Muscle of leg (tissue), 11 donors: Measurements from ENCODE around the gene KCNMA1. TPM values are rescaled to one million over a fixed set of nuclear protein-coding genes. Genes with fewer than 3 reads are reported as not detected.

Experiments
- DNase-seq: peaks from one replicate; pipeline ENCODE4 v3.0.0; 2013
- H3K27ac ChIP-seq: one replicate; pipeline ENCODE4 v1.5.1; 2013; ENCODE audit warnings: mild to moderate bottlenecking, low read length, control low read depth
- H3K27me3 ChIP-seq: one replicate; pipeline ENCODE4 v1.6.1; 2013; ENCODE audit warnings: low read length; ENCODE audit not compliant: control insufficient read depth, insufficient read depth
- H3K36me3 ChIP-seq: one replicate; pipeline ENCODE4 v1.6.1; 2013; ENCODE audit warnings: low read length; ENCODE audit not compliant: control insufficient read depth, insufficient read depth
- H3K4me1 ChIP-seq: one replicate; pipeline ENCODE4 v1.6.1; 2013; ENCODE audit warnings: low read length; ENCODE audit not compliant: control insufficient read depth, insufficient read depth
- H3K4me3 ChIP-seq: one replicate; pipeline ENCODE4 v1.5.1; 2013; ENCODE audit warnings: low read length, control low read depth
- H3K9me3 ChIP-seq: replicated peaks from 2 replicates; pipeline ENCODE4 v1.6.1; 2013; ENCODE audit warnings: low read depth, low read length; ENCODE audit not compliant: control insufficient read depth
- WGBS: methylation state at CpG from one replicate; pipeline ENCODE4 v1.1.5; 2013; ENCODE audit warnings: missing lambda C conversion rate; ENCODE audit not compliant: insufficient coverage; 5-methylcytosine and 5-hydroxymethylcytosine counted together
- polyA plus RNA-seq, 8 donors: library from polyadenylated mRNA; unstranded; fragments of 120-200 nt; gene quantifications; one replicate each; pipeline versions ENCODE4 v1.2.1 to v1.2.3, GENCODE V29; 2013; ENCODE audit warnings: inconsistent platforms in 1 of 8, low replicate concordance in 1 of 8; ENCODE audit not compliant: insufficient read length in 8 of 8, insufficient read depth in 1 of 8
- total RNA-seq: library from RNA; stranded (reverse); fragments of 120-200 nt; gene quantifications from one replicate; pipeline ENCODE4 v1.2.4, GENCODE V29; 2013

The KCNMA1 gene
- total and polyA plus RNA-seq, 9 donors, result 12.7 to 23.3 (median 18.2) TPM

- peaks cover 11% of the 10 kb centered on the region for H3K4me1 ChIP-seq
- H3K4me3 ChIP-seq, result no peak overlapping the region
- DNase-seq, result peak; percentile 83
- H3K36me3 ChIP-seq, result no peaks in the 10 kb centered on the region
- WGBS, result 53% methylated on average over 5 of the region's 12 CpGs
- no peaks in the 10 kb centered on the region for H3K9me3 ChIP-seq
- no peak overlapping the region for H3K27ac ChIP-seq
- H3K27me3 ChIP-seq, result no peaks in the 10 kb centered on the region
Measured at GRCh38 chr10:77111611-77112550, 525.7 kb downstream of the KCNMA1 start.

DNA sequence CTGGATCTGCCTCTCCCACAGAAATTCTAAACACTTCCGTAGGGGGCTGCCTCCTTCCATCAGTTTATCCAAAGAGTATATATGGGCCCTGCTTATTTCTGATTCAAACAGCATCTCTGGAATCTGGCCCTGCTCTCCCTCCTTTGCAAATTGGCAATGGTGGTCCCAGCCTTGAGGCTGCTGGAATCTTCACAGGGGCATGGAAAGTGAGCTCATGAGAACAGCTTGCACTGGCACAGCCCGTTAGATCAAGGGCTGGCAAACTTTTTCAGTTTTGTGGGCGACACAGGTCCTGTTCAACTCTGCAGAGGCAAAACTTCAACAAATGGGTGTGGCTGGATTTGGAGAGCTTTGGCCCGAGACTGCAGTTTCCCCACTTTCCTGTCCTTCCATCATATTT is 526.9 kb downstream of the KCNMA1 start:
- peak overlapping the region; percentile 39 for H3K27ac ChIP-seq
- 48% methylated on average over 2 of the region's 4 CpGs for WGBS
- H3K9me3 ChIP-seq, result no peaks in the 10 kb centered on the region
- H3K27me3 ChIP-seq, result no peaks in the 10 kb centered on the region
- peaks cover 20% of the 10 kb centered on the region for H3K4me1 ChIP-seq
- no peak overlapping the region for H3K4me3 ChIP-seq
- DNase-seq, result peak; percentile 33
- H3K36me3 ChIP-seq, result no peaks in the 10 kb centered on the region

DNA sequence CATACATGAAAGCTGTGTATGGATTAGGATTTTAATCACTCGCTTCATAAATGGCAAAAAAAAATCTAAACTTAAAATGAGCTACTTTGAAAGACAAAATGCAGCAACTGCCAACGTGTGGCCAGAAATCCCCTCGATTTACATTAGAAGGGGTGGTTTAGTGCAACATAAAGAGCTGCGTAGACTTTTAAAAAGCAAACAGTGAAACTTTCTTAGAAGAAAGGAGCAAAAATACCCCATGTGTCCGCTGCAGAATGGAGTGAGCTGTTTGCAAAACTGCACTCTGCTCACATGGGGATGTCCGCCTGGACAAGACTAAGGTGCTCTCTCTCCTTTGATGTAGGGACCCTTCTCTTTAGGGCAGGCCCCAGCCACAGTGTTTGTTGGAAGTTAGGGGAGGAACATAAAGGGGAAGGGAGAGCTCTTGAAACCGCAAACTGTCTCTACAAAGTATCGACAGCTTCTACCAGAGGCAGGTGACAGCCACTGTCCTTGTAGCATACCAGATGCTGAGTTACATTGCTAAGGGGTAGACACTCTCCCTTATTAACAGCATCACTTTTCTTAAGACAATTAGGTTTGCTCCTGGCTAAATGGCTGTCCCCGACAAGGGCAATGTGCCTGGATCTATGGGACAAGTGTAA is 528.1 kb downstream of the KCNMA1 start:
- no peaks in the 10 kb centered on the region for H3K27me3 ChIP-seq
- WGBS, result 94% methylated on average over 3 of the region's 9 CpGs
- peaks cover 26% of the 10 kb centered on the region for H3K4me1 ChIP-seq
- no peak overlapping the region for H3K4me3 ChIP-seq
- no peak for DNase-seq
- no peaks in the 10 kb centered on the region for H3K9me3 ChIP-seq
- no peak overlapping the region for H3K27ac ChIP-seq
- H3K36me3 ChIP-seq, result no peaks in the 10 kb centered on the region

DNA sequence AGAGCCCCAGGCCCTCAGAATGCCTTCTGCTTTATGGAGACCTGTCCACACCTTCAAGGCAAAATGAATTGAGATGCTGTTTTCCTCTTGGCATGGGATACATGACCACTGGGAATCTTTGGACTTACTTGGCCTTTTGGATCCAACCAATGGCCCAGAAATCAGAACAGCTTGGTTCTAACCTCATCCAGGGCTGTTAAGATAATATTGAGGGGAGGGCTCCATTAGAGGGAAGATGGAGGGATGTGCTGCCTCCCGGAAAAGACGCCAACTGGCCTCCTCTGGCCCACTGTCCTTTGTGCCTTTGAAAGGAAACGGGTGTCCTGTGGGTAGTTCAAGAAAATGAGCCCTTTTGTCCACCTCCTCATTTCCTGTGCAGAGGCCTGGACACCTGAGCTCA is 530.9 kb downstream of the KCNMA1 start:
- Histone ChIP-seq H3K4me3 (no peak overlapping the region), H3K27ac (peak overlapping the region; percentile 69), H3K27me3 (no peaks in the 10 kb centered on the region), H3K4me1 (peaks cover 27% of the 10 kb centered on the region), H3K9me3 (no peaks in the 10 kb centered on the region), H3K36me3 (no peaks in the 10 kb centered on the region)
- peak; percentile 54 for DNase-seq
- 60% methylated on average over 1 of the region's 3 CpGs for WGBS

- Histone ChIP-seq H3K27ac (peak overlapping the region; percentile 69), H3K4me3 (no peak overlapping the region), H3K4me1 (peaks cover 23% of the 10 kb centered on the region), H3K9me3 (no peaks in the 10 kb centered on the region), H3K36me3 (no peaks in the 10 kb centered on the region), H3K27me3 (no peaks in the 10 kb centered on the region)
- DNase-seq, result peak; percentile 94
- 33% methylated on average over 4 of the region's 5 CpGs for WGBS
Measured at GRCh38 chr10:77105761-77106221, 531.8 kb downstream of the KCNMA1 start.

- H3K36me3 ChIP-seq, result no peaks in the 10 kb centered on the region
- peak; percentile 78 for DNase-seq
- no peak overlapping the region for H3K4me3 ChIP-seq
- H3K27me3 ChIP-seq, result no peaks in the 10 kb centered on the region
- H3K4me1 ChIP-seq, result peaks cover 17% of the 10 kb centered on the region
- 38% methylated on average over 2 of the region's 4 CpGs for WGBS
- no peaks in the 10 kb centered on the region for H3K9me3 ChIP-seq
- peak overlapping the region; percentile 71 for H3K27ac ChIP-seq
Measured at GRCh38 chr10:77104459-77104980, 533.1 kb downstream of the KCNMA1 start.

DNA sequence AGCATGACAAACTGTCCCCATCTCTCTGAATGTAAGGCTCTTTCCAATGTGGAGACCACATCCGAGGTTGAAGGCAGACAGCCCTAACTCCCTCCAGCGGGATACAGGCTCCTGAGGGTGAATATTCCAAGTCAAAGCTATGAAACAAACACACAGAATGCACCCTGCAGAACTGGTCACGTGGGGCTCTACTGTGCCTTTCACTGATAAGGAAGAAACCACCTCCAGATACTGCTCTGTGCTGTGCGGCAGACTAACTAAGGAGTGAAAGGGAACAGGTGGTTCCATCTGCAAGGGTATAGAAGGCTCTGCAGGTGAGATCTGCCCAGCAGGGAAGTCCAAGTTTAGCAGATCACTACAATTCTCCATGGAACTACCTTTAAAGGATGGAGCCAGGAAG is 534.4 kb downstream of the KCNMA1 start:
- no peak overlapping the region for H3K27ac ChIP-seq
- no peak overlapping the region for H3K4me3 ChIP-seq

GRCh38 chr10:77101341-77101740 is 536.3 kb downstream of the KCNMA1 start:
- Histone ChIP-seq H3K9me3 (no peaks in the 10 kb centered on the region), H3K4me1 (peaks cover 11% of the 10 kb centered on the region), H3K4me3 (no peak overlapping the region), H3K36me3 (no peaks in the 10 kb centered on the region), H3K27ac (no peak overlapping the region), H3K27me3 (no peaks in the 10 kb centered on the region)
- DNase-seq, result no peak
- 68% methylated on average over 4 of the region's 5 CpGs for WGBS

More for the DNA sequence above, 534.4 kb downstream of the KCNMA1 start:
- 79% methylated on average over 2 of the region's 4 CpGs for WGBS
- no peaks in the 10 kb centered on the region for H3K9me3 ChIP-seq
- no peak for DNase-seq
- H3K36me3 ChIP-seq, result no peaks in the 10 kb centered on the region
- H3K27me3 ChIP-seq, result no peaks in the 10 kb centered on the region
- H3K4me1 ChIP-seq, result peaks cover 17% of the 10 kb centered on the region

GRCh38 chr10:77099136-77099535 is 538.5 kb downstream of the KCNMA1 start:
- H3K9me3 ChIP-seq, result no peaks in the 10 kb centered on the region
- 83% methylated on average over 2 of the region's 5 CpGs for WGBS
- H3K4me3 ChIP-seq, result no peak overlapping the region
- H3K27me3 ChIP-seq, result no peaks in the 10 kb centered on the region
- H3K27ac ChIP-seq, result no peak overlapping the region
- DNase-seq, result no peak
- H3K4me1 ChIP-seq, result no peaks in the 10 kb centered on the region
- no peaks in the 10 kb centered on the region for H3K36me3 ChIP-seq

- DNase-seq, result no peak
- 50% methylated on average over 1 of the region's 1 CpG for WGBS
- Histone ChIP-seq H3K4me3 (no peak overlapping the region), H3K36me3 (no peaks in the 10 kb centered on the region), H3K4me1 (no peaks in the 10 kb centered on the region), H3K27ac (no peak overlapping the region), H3K9me3 (no peaks in the 10 kb centered on the region), H3K27me3 (no peaks in the 10 kb centered on the region)
Measured at GRCh38 chr10:77097625-77098024, 540.0 kb downstream of the KCNMA1 start.
